Thoracic aorta (tissue), 2 donors: ENCODE measurements around the gene VASP. TPM values are rescaled to one million over a fixed set of nuclear protein-coding genes. Genes with fewer than 3 reads are reported as not detected.
A peak's percentile ranks its signal among the peaks of the same experiment; 100 is the strongest.

Source experiments
- ATAC-seq: fragments of 150-250 bp; one replicate; pipeline ENCODE4 v1.8.0; 2017; ENCODE audit warnings: low read depth; ENCODE audit not compliant: insufficient number of reproducible peaks, low FRiP score
- DNase-seq: peaks from one replicate; pipeline ENCODE4 v3.0.0-alpha.2; 2020; ENCODE audit warnings: low spot score
- H3K27ac ChIP-seq, 2 donors: fragments of 200-600 bp; sonication (generic); 1 replicate in 1 of 2; 2 replicates in 1 of 2; pipeline ENCODE4 v1.5.1; 2016; ENCODE audit warnings: mild to moderate bottlenecking in 2 of 2, moderate library complexity in 2 of 2
- H3K27me3 ChIP-seq: fragments of 200-600 bp; sonication (generic); replicated peaks from 2 replicates; pipeline ENCODE4 v1.6.0; 2016; ENCODE audit warnings: mild to moderate bottlenecking; ENCODE audit not compliant: insufficient read depth
- H3K36me3 ChIP-seq: fragments of 200-600 bp; sonication (generic); one replicate; pipeline ENCODE4 v1.5.1; 2016
- H3K4me1 ChIP-seq, 2 donors: fragments of 200-600 bp; sonication (generic); 1 replicate in 1 of 2; 2 replicates in 1 of 2; pipeline versions ENCODE4 v1.5.1 to v1.6.0; 2016; ENCODE audit warnings: low read depth in 2 of 2, mild to moderate bottlenecking in 1 of 2; ENCODE audit not compliant: control insufficient read depth in 1 of 2
- H3K4me3 ChIP-seq: fragments of 200-600 bp; sonication (generic); 2 replicates; pipeline ENCODE4 v1.5.1; 2016; ENCODE audit warnings: mild to moderate bottlenecking
- H3K9me3 ChIP-seq: fragments of 200-600 bp; sonication (generic); 2 replicates; pipeline ENCODE4 v1.5.1; 2016
- CTCF ChIP-seq: fragments of 200-600 bp; sonication (generic); IDR thresholded peaks from one replicate; pipeline ENCODE4 v1.5.1; 2019; ENCODE audit warnings: antibody characterized with exemption
- total RNA-seq, 2 donors: library from RNA; depleted of rRNA; stranded (reverse); fragments of >200 nt; gene quantifications; one replicate each; pipeline versions ENCODE4 v1.1.0 to v1.2.3, GENCODE V29; 2016

Gene VASP
- total RNA-seq, 2 donors from 2014 or later: 208 to 287 TPM

GRCh38 chr19:45556835-45557234 lies 49.6 kb downstream of the VASP start:
- Histone ChIP-seq H3K4me1 (no peaks in the 10 kb centered on the region), H3K27me3 (no peaks in the 10 kb centered on the region), H3K4me3 (no peak overlapping the region), H3K36me3 (no peaks in the 10 kb centered on the region), H3K27ac (no peak overlapping the region), H3K9me3 (no peaks in the 10 kb centered on the region)
- no peak for TF ChIP-seq CTCF
- DNase-seq (no peak), ATAC-seq (no peak)

- Histone ChIP-seq H3K36me3 (no peaks in the 10 kb centered on the region), H3K27me3 (no peaks in the 10 kb centered on the region), H3K27ac (no peak overlapping the region), H3K4me1 (no peaks in the 10 kb centered on the region), H3K4me3 (no peak overlapping the region), H3K9me3 (no peaks in the 10 kb centered on the region)
- DNase-seq: no peak
- peak; percentile 30 for TF ChIP-seq CTCF
- no peak for ATAC-seq
Observed at GRCh38 chr19:45558399-45558878, 51.2 kb downstream of the VASP start.

- Histone ChIP-seq H3K9me3 (no peaks in the 10 kb centered on the region), H3K27me3 (no peaks in the 10 kb centered on the region), H3K27ac (no peak overlapping the region), H3K36me3 (no peaks in the 10 kb centered on the region), H3K4me3 (no peak overlapping the region), H3K4me1 (no peaks in the 10 kb centered on the region)
- no peak for TF ChIP-seq CTCF
- no peak for DNase-seq
- no peak for ATAC-seq
Observed at GRCh38 chr19:45560038-45560437, 52.8 kb downstream of the VASP start.

- Histone ChIP-seq H3K9me3 (no peaks in the 10 kb centered on the region), H3K36me3 (no peaks in the 10 kb centered on the region), H3K4me3 (no peak overlapping the region), H3K4me1 (no peaks in the 10 kb centered on the region), H3K27ac (no peak overlapping the region), H3K27me3 (no peaks in the 10 kb centered on the region)
- no peak for TF ChIP-seq CTCF
- DNase-seq (no peak), ATAC-seq (no peak)
Observed at GRCh38 chr19:45560686-45561085, 53.4 kb downstream of the VASP start.

- ATAC-seq: no peak
- DNase-seq: no peak
- H3K27me3 ChIP-seq: no peaks in the 10 kb centered on the region
- no peak overlapping the region for H3K4me3 ChIP-seq
- H3K9me3 ChIP-seq: no peaks in the 10 kb centered on the region
- no peak overlapping the region for H3K27ac ChIP-seq
- peaks cover 0 to 4% of the 10 kb centered on the region in 2 donors for H3K4me1 ChIP-seq
- no peaks in the 10 kb centered on the region for H3K36me3 ChIP-seq
- no peak for TF ChIP-seq CTCF
Observed at GRCh38 chr19:45564131-45564780, 57.0 kb downstream of the VASP start.
